ENCODE data around the gene MPHOSPH8. TPM values are rescaled to one million over a fixed set of nuclear protein-coding genes. Genes with fewer than 3 reads are reported as not detected.
"Not testable (repeated sequence)": the region's sequence is repeated elsewhere in the genome, so short reads cannot be mapped to it uniquely, and the experiment has no call there.

MPHOSPH8 gene
- total RNA-seq, 1 donor from 2014 or later: 44.4 TPM

DNA sequence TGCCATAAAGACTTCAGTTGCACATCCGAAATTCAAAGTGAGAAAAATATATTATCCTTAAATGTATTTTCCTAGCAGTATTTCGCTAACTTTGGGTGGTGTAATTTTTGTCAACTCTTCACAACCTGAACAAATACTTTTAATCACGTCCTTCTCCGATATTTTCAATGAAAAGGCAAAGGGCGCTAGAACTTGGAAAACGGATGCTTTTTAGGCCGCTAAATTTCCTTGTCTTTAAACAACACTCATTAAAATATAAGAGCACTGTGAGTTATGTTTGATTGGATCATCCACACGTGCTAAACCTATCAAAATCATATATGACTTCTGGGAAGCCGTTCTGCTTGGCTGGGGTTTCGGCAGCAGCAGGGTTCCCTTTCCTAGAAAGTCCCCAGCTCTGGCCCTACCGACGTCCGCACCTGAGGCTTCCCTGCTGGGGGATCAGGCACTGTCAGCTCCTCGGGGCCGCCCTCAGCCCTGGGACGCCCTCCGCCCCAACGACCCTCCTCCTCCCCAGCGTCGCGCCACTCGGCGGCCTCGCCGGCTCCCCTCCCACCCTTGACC, 462 bp upstream of the MPHOSPH8 start:
- no peak for DNase-seq
- no peak for ATAC-seq

DNA sequence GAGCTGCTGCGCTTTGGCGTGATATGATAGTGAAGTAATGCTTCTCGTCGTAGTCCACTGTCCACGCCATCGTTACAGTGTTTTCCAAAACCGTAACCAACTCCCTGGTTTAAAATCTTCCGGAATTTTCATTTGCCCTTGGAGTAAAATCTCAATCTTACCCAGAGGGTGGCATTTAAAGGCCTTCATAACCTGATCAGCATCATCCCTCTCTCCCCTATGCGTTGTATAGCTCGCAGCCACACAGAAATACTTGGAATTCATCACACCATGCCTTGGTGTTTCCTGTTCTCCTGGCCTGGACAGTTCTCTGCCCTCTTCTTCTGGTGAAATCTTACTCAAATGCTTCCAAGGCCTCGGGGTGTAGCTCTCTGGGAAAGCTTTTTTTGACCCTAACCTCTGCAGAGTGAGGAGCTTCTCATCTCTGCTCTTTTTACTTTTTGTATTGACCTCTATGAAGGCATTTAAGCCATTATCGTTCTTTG, 839 bp downstream of the MPHOSPH8 start:
- no peak for DNase-seq

More for the DNA sequence above, 462 bp upstream of the MPHOSPH8 start:
- Histone ChIP-seq H3K4me3 (peak overlapping the region; percentile 80), H3K4me1 (peaks cover 29% of the 10 kb centered on the region), H3K27ac (peak overlapping the region; percentile 92), H3K9me3 (no peaks in the 10 kb centered on the region), H3K36me3 (peaks cover 4% of the 10 kb centered on the region), H3K27me3 (no peaks in the 10 kb centered on the region)
- intact Hi-C loops (cut with DNase I): no loop called here
- TF ChIP-seq, protein P1, sequence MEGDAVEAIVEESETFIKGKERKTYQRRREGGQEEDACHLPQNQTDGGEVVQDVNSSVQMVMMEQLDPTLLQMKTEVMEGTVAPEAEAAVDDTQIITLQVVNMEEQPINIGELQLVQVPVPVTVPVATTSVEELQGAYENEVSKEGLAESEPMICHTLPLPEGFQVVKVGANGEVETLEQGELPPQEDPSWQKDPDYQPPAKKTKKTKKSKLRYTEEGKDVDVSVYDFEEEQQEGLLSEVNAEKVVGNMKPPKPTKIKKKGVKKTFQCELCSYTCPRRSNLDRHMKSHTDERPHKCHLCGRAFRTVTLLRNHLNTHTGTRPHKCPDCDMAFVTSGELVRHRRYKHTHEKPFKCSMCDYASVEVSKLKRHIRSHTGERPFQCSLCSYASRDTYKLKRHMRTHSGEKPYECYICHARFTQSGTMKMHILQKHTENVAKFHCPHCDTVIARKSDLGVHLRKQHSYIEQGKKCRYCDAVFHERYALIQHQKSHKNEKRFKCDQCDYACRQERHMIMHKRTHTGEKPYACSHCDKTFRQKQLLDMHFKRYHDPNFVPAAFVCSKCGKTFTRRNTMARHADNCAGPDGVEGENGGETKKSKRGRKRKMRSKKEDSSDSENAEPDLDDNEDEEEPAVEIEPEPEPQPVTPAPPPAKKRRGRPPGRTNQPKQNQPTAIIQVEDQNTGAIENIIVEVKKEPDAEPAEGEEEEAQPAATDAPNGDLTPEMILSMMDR (IDR thresholded peaks at IDR 0.05): no peak

DNA sequence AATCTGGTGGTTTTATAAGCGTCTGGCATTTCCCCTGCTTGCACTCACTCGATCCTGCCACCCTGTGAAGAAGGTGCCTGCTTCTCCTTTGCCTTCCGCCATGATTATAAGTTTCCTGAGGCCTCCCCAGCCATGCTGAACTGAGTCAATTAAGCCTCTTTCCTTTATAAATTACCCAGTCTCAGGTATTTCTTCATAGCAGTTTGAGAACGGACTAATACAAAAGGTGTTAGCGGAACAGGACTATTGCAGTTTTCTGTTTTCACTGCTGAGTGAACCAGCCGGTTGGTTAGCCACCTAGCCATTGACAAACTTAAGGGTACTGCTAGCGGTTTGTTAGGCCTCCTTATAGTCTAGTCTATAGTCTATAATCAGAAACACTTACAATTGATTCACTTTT, 2.5 kb downstream of the MPHOSPH8 start:
- ATAC-seq; H3K27me3 ChIP-seq; H3K36me3 ChIP-seq; H3K27ac ChIP-seq; intact Hi-C loops (cut with DNase I); DNase-seq; H3K9me3 ChIP-seq: not testable (repeated sequence)
- H3K4me1 ChIP-seq: peaks cover 29% of the 10 kb centered on the region
- peak overlapping the region; percentile 5 for H3K4me3 ChIP-seq

More for the DNA sequence above, 839 bp downstream of the MPHOSPH8 start:
- Histone ChIP-seq H3K36me3 (peaks cover 4% of the 10 kb centered on the region), H3K27me3 (no peaks in the 10 kb centered on the region), H3K4me1 (peaks cover 29% of the 10 kb centered on the region), H3K4me3 (peak overlapping the region; percentile 80), H3K9me3 (no peaks in the 10 kb centered on the region), H3K27ac (peak overlapping the region; percentile 92)
- intact Hi-C loops (cut with DNase I): no loop called here
- ATAC-seq: no peak
- TF ChIP-seq, protein P1 (IDR thresholded peaks at IDR 0.05): no peak

DNA sequence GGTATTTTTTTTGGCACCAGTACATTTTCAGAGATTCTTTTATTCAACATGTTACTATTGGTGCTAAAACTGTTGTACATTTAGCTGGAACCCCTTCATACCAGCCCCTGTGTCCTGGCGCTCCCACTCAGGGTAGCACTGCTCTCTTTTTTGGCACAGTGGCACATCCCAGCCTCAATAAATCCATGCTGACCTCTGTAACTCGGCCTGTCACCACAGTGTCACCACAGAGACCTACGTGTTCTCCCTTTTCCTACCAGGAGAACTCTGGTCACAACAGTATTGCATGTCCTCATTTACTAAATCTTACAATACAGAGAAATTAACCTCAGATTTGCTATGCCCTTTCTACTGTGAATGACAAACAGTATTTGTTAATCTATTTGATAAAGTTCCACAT, 10.2 kb downstream of the MPHOSPH8 start:
- Histone ChIP-seq H3K9me3 (no peaks in the 10 kb centered on the region), H3K4me3 (no peak overlapping the region), H3K36me3 (peaks cover 64% of the 10 kb centered on the region), H3K27me3 (no peaks in the 10 kb centered on the region), H3K4me1 (no peaks in the 10 kb centered on the region), H3K27ac (no peak overlapping the region)
- TF ChIP-seq, protein P1 (IDR thresholded peaks at IDR 0.05): no peak
- ATAC-seq (no peak), DNase-seq (no peak)
- intact Hi-C loops (cut with DNase I): no loop called here

DNA sequence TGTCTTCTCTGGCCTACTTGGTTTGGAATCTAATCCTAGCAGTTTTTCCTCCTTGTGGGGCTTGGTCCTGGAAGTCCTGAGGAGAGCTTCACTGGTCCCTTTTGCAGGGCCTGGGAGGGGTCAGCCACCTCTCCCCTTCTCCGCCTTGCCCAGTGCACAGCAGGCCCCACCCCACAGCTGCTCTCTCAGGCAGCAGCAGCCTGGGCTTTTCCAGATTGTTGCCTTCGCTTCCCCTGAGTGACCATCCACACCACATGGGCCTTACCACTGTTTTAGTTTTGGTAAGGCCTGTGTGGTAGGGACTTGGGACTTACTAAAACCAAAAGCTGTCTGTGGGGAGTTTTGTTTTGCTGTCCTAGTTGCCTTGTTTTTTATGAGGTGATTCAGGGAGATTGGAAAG, 11.5 kb downstream of the MPHOSPH8 start:
- Histone ChIP-seq H3K4me3 (no peak overlapping the region), H3K27me3 (no peaks in the 10 kb centered on the region), H3K36me3 (peaks cover 78% of the 10 kb centered on the region), H3K4me1 (no peaks in the 10 kb centered on the region), H3K27ac (no peak overlapping the region), H3K9me3 (no peaks in the 10 kb centered on the region)
- TF ChIP-seq, protein P1 (IDR thresholded peaks at IDR 0.05): no peak
- DNase-seq (no peak), ATAC-seq (no peak)
- intact Hi-C loops (cut with DNase I): no loop called here

DNA sequence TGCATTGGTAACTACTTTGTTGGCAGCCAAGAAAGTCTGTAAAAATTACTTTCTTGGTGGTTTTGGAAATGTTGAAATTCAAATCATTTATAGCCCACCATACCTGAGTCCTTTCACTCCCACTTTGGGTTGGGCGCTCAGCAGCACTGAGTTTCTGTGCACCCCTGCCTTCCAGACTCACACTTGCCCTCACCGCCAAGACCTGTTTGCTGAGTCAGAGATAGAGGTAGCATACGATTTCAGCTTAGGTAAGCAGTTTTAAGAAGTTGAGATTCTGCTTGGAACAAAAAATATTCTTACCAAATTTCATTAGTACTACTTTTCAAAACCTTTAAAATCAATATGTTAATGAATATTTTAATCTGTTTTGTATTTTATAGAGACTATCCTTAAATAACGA, 12.6 kb downstream of the MPHOSPH8 start:
- ATAC-seq: no peak
- no peaks in the 10 kb centered on the region for H3K4me1 ChIP-seq
- DNase-seq: no peak
- H3K4me3 ChIP-seq: no peak overlapping the region
- intact Hi-C loops (cut with DNase I): no loop called here
- no peaks in the 10 kb centered on the region for H3K27me3 ChIP-seq
- H3K9me3 ChIP-seq: no peaks in the 10 kb centered on the region
- no peak overlapping the region for H3K27ac ChIP-seq
- peaks cover 87% of the 10 kb centered on the region for H3K36me3 ChIP-seq
- TF ChIP-seq, protein P1 (IDR thresholded peaks at IDR 0.05): no peak
